WERI-Rb-1 (cell line): Measurements from ENCODE around the gene TRIM60.
"Not testable (repeated sequence)": the region's sequence is repeated elsewhere in the genome, so short reads cannot be mapped to it uniquely, and the experiment has no call there.

Source experiments
- DNase-seq: peaks from one replicate; pipeline ENCODE4 v3.0.0-alpha.2; 2020
- H3K27ac ChIP-seq: fragments of 250-450 bp; sonication (Bioruptor Pico); 2 replicates; pipeline ENCODE4 v1.5.1; 2020; ENCODE audit warnings: mild to moderate bottlenecking, moderate library complexity
- H3K27me3 ChIP-seq: fragments of 250-450 bp; sonication (Bioruptor Pico); 2 replicates; pipeline ENCODE4 v1.5.1; 2021; ENCODE audit warnings: mild to moderate bottlenecking, low read depth, moderate library complexity; ENCODE audit not compliant: insufficient read depth, severe bottlenecking
- H3K36me3 ChIP-seq: fragments of 250-450 bp; sonication (Bioruptor Pico); 2 replicates; pipeline ENCODE4 v1.5.1; 2020; ENCODE audit warnings: mild to moderate bottlenecking, moderate library complexity
- H3K4me3 ChIP-seq: 2 replicates; pipeline ENCODE4 v1.5.1; 2011; ENCODE audit warnings: low read depth, mild to moderate bottlenecking, control low read depth, low read length
- H3K9me3 ChIP-seq: fragments of 250-450 bp; sonication (Bioruptor Pico); 2 replicates; pipeline ENCODE4 v1.5.1; 2021; ENCODE audit warnings: mild to moderate bottlenecking, moderate library complexity; ENCODE audit not compliant: severe bottlenecking
- CTCF ChIP-seq: IDR thresholded peaks from 2 replicates; pipeline ENCODE4 v1.5.1; 2011; ENCODE audit warnings: low read depth, mild to moderate bottlenecking, control low read depth, inconsistent platforms, low read length

Gene TRIM60

GRCh38 chr4:165010991-165011390, 20.8 kb upstream of the TRIM60 start:
- TF ChIP-seq CTCF, result no peak
- H3K27ac ChIP-seq, result no peak overlapping the region
- H3K27me3 ChIP-seq, result no peaks in the 10 kb centered on the region

GRCh38 chr4:165011403-165011802, 20.4 kb upstream of the TRIM60 start:
- TF ChIP-seq CTCF, result no peak
- no peak for DNase-seq

More at GRCh38 chr4:165010991-165011390, 20.8 kb upstream of the TRIM60 start:
- Histone ChIP-seq H3K9me3 (no peaks in the 10 kb centered on the region), H3K4me3 (no peak overlapping the region), H3K36me3 (no peaks in the 10 kb centered on the region)
- no peak for DNase-seq

GRCh38 chr4:165013691-165014090, 18.1 kb upstream of the TRIM60 start:
- no peaks in the 10 kb centered on the region for H3K9me3 ChIP-seq
- DNase-seq, result no peak
- H3K27ac ChIP-seq, result no peak overlapping the region
- TF ChIP-seq CTCF, result no peak
- H3K27me3 ChIP-seq, result no peaks in the 10 kb centered on the region
- no peak overlapping the region for H3K4me3 ChIP-seq
- no peaks in the 10 kb centered on the region for H3K36me3 ChIP-seq

More at GRCh38 chr4:165011403-165011802, 20.4 kb upstream of the TRIM60 start:
- Histone ChIP-seq H3K4me3 (no peak overlapping the region), H3K36me3 (no peaks in the 10 kb centered on the region), H3K9me3 (no peaks in the 10 kb centered on the region), H3K27me3 (no peaks in the 10 kb centered on the region), H3K27ac (no peak overlapping the region)

GRCh38 chr4:165016971-165017370, 14.8 kb upstream of the TRIM60 start:
- TF ChIP-seq CTCF, result peak; percentile 61
- DNase-seq, result peak; percentile 61
- Histone ChIP-seq H3K4me3 (no peak overlapping the region), H3K27ac (no peak overlapping the region), H3K36me3 (no peaks in the 10 kb centered on the region), H3K27me3 (no peaks in the 10 kb centered on the region), H3K9me3 (peaks cover 3% of the 10 kb centered on the region)

- H3K9me3 ChIP-seq, H3K4me3 ChIP-seq, DNase-seq, H3K27me3 ChIP-seq, H3K27ac ChIP-seq, H3K36me3 ChIP-seq: not testable (repeated sequence)
Observed at GRCh38 chr4:165019995-165020394, 11.8 kb upstream of the TRIM60 start.

GRCh38 chr4:165025782-165026181, 6.0 kb upstream of the TRIM60 start:
- H3K9me3 ChIP-seq, DNase-seq, H3K27me3 ChIP-seq, H3K36me3 ChIP-seq, H3K27ac ChIP-seq, H3K4me3 ChIP-seq: not testable (repeated sequence)

- Histone ChIP-seq H3K4me3 (no peak overlapping the region), H3K27me3 (no peaks in the 10 kb centered on the region), H3K36me3 (no peaks in the 10 kb centered on the region), H3K27ac (no peak overlapping the region), H3K9me3 (peaks cover 14% of the 10 kb centered on the region)
- DNase-seq, result no peak
- no peak for TF ChIP-seq CTCF
Observed at GRCh38 chr4:165027762-165028402, 3.9 kb upstream of the TRIM60 start.
